ENCODE results near the gene ZSWIM5. TPM values are rescaled to one million over a fixed set of nuclear protein-coding genes. Genes with fewer than 3 reads are reported as not detected.

The ZSWIM5 gene
- total RNA-seq, 1 experiment from 2014 or later: 0.40 TPM

DNA sequence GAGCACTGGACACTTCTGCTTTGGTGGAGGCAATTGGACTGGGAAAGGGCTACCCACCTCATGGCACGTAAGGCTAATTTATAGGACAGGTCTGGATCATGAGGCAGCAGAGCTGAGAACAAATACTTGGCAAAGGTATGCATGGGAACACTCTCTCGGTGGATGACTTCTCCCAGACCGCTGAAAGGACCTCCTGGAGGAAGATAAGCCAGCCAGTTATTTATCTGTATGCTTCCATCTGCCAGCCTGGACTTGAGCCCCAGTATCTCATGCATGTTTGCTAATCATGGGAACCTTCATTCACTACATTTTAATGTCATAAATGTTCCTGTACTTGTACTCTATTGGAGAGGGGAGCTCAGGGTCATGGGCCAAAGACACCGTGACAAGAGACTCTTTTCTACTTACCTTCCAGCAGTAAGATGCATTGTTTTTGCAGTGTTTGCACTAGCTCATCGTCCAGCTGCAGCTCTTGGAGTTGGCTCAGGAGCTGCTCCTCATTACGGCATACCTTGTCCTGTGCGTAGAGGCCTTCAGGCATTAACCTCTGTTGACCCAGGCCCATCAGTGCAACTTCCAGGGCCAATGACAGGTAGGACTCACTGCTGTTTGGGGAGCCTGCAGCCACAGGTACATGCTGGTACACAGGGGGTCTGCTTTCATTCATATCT, 170.6 kb downstream of the ZSWIM5 start:
- DNase-seq: no peak
- intact Hi-C loops (cut with micrococcal nuclease; ENCODE audit: unreplicated experiment): no loop called here
- Mint-ChIP-seq H3K27ac (ENCODE audit: unreplicated experiment) (no peak overlapping the region), H3K4me1 (ENCODE audit: low read depth, unreplicated experiment) (no peaks in the 10 kb centered on the region), H3K36me3 (ENCODE audit: insufficient read depth, unreplicated experiment) (no peaks in the 10 kb centered on the region), H3K4me3 (ENCODE audit: low read depth, unreplicated experiment) (no peak overlapping the region), H3K9me3 (ENCODE audit: low read depth, unreplicated experiment) (no peaks in the 10 kb centered on the region), H3K27me3 (ENCODE audit: unreplicated experiment) (no peaks in the 10 kb centered on the region)
- TF ChIP-seq, protein P1, sequence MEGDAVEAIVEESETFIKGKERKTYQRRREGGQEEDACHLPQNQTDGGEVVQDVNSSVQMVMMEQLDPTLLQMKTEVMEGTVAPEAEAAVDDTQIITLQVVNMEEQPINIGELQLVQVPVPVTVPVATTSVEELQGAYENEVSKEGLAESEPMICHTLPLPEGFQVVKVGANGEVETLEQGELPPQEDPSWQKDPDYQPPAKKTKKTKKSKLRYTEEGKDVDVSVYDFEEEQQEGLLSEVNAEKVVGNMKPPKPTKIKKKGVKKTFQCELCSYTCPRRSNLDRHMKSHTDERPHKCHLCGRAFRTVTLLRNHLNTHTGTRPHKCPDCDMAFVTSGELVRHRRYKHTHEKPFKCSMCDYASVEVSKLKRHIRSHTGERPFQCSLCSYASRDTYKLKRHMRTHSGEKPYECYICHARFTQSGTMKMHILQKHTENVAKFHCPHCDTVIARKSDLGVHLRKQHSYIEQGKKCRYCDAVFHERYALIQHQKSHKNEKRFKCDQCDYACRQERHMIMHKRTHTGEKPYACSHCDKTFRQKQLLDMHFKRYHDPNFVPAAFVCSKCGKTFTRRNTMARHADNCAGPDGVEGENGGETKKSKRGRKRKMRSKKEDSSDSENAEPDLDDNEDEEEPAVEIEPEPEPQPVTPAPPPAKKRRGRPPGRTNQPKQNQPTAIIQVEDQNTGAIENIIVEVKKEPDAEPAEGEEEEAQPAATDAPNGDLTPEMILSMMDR (IDR thresholded peaks at IDR 0.05; ENCODE audit: unreplicated experiment): no peak
- CTCF ChIA-PET: no interaction called here
- no TSS peak for BruUV-seq (replicated peaks)

- TF ChIP-seq, protein P1 (IDR thresholded peaks at IDR 0.05; ENCODE audit: unreplicated experiment): no peak
- Mint-ChIP-seq H3K9me3 (ENCODE audit: low read depth, unreplicated experiment) (no peaks in the 10 kb centered on the region), H3K27ac (ENCODE audit: unreplicated experiment) (no peak overlapping the region), H3K36me3 (ENCODE audit: insufficient read depth, unreplicated experiment) (no peaks in the 10 kb centered on the region), H3K27me3 (ENCODE audit: unreplicated experiment) (peaks cover 13% of the 10 kb centered on the region), H3K4me3 (ENCODE audit: low read depth, unreplicated experiment) (no peak overlapping the region), H3K4me1 (ENCODE audit: low read depth, unreplicated experiment) (no peaks in the 10 kb centered on the region)
- CTCF ChIA-PET: no interaction called here
- no TSS peak for BruUV-seq (replicated peaks)
- DNase-seq: no peak
- intact Hi-C loops (cut with micrococcal nuclease; ENCODE audit: unreplicated experiment): no loop called here
These were observed 173.0 kb downstream of the ZSWIM5 start for GRCh38 chr1:45033356-45033755.

- no peaks in the 10 kb centered on the region for H3K9me3 Mint-ChIP-seq (ENCODE audit: low read depth, unreplicated experiment)
- TF ChIP-seq, protein P1 (IDR thresholded peaks at IDR 0.05; ENCODE audit: unreplicated experiment): no peak
- no TSS peak for BruUV-seq (replicated peaks)
- no peak overlapping the region for H3K27ac Mint-ChIP-seq (ENCODE audit: unreplicated experiment)
- H3K27me3 Mint-ChIP-seq (ENCODE audit: unreplicated experiment): peaks cover 14% of the 10 kb centered on the region
- intact Hi-C loops (cut with micrococcal nuclease; ENCODE audit: unreplicated experiment): no loop called here
- H3K4me1 Mint-ChIP-seq (ENCODE audit: low read depth, unreplicated experiment): no peaks in the 10 kb centered on the region
- no peak for DNase-seq
- no peak overlapping the region for H3K4me3 Mint-ChIP-seq (ENCODE audit: low read depth, unreplicated experiment)
- CTCF ChIA-PET: no interaction called here
- no peaks in the 10 kb centered on the region for H3K36me3 Mint-ChIP-seq (ENCODE audit: insufficient read depth, unreplicated experiment)
These were observed 173.6 kb downstream of the ZSWIM5 start for GRCh38 chr1:45032837-45033236.

DNA sequence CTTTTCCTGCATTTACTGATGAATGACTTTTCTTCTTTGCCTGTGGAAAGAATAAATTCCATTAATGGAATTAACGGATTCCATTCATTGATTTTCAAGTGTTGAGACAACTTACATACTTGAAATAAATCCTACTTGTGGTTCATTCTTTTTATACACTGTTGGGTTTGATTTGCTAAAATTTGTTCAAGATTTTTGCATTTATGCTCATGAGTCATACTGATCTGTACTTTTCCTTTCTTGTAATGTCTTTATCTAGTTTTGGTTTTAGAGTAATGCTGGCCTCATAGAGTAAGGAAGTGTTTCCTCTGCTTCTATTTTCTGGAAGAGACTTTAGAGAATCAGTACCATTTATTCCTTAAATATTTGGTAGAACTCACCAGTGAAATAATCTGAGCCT, 180.0 kb downstream of the ZSWIM5 start:
- Mint-ChIP-seq H3K4me1 (ENCODE audit: low read depth, unreplicated experiment) (no peaks in the 10 kb centered on the region), H3K36me3 (ENCODE audit: insufficient read depth, unreplicated experiment) (no peaks in the 10 kb centered on the region), H3K27ac (ENCODE audit: unreplicated experiment) (no peak overlapping the region), H3K9me3 (ENCODE audit: low read depth, unreplicated experiment) (no peaks in the 10 kb centered on the region), H3K27me3 (ENCODE audit: unreplicated experiment) (peaks cover 14% of the 10 kb centered on the region), H3K4me3 (ENCODE audit: low read depth, unreplicated experiment) (no peak overlapping the region)
- intact Hi-C loops (cut with micrococcal nuclease; ENCODE audit: unreplicated experiment): no loop called here
- no peak for DNase-seq
- CTCF ChIA-PET: no interaction called here
- TF ChIP-seq, protein P1 (IDR thresholded peaks at IDR 0.05; ENCODE audit: unreplicated experiment): no peak
- no TSS peak for BruUV-seq (replicated peaks)

Measured in Calu3 (cell line).